ENCODE data around the gene RILPL2.
"Not testable (repeated sequence)": the region's sequence is repeated elsewhere in the genome, so short reads cannot be mapped to it uniquely, and the experiment has no call there.

The RILPL2 gene

DNA sequence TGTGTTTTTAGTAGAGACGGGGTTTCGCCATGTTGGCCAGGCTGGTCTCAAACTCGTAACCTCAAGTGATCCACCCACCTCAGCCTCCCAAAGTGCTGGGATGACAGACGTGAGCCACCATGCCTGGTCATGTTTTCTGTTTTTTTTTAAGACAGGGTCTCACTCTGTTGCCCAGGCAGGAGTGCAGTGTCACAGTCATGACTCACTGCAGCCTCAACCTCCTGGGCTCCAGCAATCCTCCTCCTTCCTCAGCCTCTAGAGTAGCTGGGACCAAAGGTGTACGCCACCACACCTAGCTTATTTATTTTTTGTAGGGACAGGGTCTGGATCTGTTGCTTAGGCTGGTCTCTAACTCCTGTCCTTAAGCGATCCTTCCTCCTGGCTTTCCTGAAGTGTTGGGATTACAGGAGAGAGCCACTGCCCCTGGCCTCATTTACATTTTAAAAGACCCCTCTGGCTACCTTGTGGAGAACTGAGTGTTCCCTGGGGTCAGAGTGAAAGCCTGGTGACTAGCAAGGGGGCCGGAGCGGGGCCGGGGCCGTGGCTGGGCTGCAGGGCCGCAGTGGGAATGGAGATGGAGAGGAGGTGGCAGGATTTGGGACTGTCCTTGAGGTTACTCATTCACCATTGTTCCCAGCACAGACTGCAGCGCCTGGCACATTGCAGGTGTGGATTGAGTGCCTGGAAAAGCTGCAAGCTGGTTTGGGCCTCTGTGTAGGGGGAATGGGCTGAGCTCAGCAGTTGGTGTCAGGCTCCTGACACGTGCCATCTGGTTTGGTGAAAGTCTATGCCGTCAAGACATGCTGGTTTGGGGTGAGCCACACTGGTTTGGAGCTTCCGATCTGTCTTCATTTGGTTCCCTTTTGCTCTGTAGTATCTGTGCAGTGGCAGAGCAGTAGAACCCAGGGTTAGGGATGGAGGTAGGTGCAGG, 34.5 kb downstream of the RILPL2 start:
- no peak for DNase-seq

DNA sequence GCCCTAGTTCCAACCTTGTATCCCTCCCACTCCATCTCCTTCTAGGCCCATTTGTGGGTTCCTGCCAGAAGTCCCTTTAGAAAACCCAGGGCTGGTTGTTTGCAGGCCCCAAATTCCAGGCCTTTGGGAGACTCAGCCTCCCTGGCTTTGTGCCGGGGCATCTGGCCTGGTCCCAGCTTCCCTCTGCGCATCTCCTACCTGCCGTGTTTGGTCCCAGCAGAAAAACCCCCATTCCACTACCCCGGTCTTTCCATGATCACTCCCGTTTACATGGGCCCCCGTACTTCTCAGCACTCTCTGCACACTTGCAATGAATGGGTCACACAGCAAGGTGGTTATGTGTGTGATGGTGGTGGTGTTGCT, 37.2 kb downstream of the RILPL2 start:
- DNase-seq, result no peak

DNA sequence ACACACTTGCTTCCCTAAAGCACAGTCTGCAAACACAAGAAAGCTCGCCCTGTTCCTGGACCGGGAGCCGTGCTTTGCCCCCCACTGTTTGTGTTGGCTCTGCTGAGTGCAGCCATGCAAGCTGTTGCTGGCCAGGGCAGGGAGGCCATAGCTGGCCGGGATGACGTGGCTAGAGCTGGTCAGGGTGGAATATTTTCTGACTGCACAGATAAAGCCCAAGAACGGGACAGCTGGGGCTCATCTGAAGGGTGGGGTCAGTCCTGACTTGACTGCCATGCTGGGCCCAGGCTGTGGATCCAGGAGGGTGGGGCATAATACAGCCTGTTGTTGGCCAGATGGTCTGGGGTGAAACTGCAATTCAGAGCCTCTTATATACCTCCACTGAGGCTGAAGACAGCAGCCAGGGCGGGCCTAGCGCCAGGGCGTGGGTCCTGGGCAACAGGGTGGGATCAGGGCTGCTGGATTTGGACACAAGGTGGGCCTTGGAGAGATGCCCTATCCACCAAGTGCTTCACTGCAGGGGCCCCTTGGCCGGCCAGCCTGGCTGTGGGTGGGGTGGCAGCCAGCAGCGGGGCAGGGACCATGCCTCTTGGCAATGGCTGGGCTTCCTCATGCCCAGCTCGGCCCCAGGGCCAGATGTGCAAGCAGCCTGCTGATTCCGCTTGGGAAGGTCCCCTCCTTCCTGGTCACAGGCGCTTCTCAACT, 37.8 kb downstream of the RILPL2 start:
- DNase-seq, result peak; percentile 93

DNA sequence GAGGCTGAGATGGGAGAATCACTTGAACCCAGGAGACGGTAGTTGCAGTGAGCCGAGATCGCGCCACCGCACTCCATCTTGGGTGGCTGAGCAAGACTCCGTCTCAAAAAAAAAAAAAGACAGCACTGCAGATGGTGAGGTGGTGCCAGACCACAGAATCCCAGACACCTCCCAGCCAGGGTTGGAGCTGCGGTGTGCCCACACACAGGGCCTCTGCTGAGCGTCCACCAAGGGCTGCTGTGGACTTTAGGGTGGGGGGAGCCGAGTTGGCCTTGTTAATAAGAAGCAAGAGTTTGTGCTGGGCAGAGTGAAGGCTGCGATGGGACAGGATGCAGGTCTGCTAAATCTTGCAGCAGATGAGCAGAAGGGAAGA, 38.3 kb downstream of the RILPL2 start:
- DNase-seq, result no peak

DNA sequence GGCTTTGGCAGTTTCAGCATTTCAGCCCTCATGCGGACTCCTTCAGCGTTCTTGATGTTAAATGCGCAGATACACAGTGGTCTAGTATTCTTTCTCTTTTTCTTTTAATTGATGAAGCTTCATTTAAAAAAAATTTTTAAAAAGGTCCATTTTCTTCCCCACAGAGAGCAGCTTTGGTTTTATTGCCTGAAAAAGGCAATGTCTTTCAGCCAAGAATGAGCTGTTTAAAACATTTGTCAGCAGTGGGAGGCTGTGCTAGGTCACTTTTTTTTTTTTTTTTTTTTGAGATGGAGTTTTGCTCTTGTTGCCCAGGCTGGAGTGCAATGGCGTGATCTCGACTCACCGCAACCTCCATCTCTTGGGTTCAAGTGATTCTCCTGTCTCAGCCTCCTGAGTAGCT, 39.1 kb downstream of the RILPL2 start:
- no peak for DNase-seq

DNA sequence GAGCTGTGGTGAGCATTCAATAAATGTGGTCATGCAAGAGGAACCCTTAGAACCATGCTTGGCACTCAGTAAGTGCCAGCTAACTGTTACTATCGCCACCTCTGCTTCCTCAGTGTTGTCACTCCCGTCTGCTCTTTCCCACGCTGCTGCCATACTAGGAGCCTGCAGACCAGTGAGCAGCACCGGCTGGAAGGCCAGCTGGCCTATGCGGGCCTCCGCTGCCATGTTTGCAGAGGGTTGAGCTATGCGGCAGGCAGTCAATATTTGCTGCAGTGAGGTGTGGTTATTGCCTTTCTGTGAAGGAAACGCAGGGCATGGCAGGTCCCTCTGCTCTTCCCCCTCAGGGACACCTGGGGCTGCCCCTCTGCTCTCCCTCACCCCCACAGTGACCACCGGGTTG, 39.5 kb downstream of the RILPL2 start:
- no peak for DNase-seq

DNA sequence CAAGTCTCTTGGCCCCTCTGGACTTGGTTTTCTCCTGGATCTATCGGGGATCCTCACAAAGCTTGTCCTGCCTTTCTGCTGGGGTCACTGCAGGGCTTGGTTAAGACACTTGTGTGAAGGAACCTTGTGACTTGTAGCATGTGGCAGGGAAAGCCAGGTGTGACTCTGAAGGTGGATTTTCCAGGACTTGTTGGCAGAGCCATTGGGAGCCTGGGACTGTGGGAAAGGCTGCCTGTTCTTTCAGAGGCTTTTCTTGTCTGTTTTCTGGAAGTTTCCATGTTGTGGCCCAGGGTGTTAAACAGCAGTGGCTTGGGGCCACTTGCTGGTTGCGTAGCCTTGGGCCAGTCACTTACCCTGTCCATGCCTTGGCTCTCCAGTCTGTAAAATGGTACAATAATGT, 39.9 kb downstream of the RILPL2 start:
- DNase-seq, result no peak

DNA sequence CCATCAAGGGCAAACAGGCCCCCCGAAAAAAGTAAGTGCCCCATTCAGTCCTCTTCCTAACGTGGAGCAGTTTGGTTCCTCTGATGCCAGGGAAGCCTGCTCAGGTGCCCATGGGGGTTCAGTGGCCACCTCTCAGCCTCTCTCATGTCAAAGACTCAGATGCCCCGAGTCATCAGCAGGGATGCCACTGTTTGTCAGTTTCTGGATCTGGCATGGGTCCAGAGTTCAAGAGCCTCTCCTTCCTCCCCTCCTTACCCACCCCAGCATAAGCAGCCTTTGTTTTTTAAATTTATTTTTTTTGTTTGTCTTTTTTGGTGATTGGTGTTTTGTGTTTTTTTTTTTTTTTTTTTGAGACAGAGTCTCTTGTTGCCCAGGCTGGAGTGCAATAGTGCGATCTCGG, 41.2 kb downstream of the RILPL2 start:
- DNase-seq, result no peak

DNA sequence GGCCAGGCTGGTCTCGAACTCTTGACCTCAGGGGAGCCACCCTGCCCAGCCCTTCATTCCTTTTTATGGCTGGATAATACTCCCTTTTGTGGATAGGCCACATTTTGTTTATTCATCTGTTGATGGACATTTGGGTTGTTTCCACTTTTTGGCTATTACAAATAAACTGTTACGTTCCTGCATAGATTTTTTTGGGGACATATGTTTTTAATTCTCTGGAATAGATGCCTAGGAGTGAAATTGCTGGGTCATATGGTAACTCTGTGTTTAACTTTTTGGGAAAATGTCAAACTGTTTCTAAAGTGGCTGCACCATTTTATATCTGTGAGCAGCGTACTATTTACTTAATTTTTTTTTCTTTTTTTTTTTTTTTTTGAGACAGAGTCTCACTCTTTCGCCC, 42.7 kb downstream of the RILPL2 start:
- no peak for DNase-seq

DNA sequence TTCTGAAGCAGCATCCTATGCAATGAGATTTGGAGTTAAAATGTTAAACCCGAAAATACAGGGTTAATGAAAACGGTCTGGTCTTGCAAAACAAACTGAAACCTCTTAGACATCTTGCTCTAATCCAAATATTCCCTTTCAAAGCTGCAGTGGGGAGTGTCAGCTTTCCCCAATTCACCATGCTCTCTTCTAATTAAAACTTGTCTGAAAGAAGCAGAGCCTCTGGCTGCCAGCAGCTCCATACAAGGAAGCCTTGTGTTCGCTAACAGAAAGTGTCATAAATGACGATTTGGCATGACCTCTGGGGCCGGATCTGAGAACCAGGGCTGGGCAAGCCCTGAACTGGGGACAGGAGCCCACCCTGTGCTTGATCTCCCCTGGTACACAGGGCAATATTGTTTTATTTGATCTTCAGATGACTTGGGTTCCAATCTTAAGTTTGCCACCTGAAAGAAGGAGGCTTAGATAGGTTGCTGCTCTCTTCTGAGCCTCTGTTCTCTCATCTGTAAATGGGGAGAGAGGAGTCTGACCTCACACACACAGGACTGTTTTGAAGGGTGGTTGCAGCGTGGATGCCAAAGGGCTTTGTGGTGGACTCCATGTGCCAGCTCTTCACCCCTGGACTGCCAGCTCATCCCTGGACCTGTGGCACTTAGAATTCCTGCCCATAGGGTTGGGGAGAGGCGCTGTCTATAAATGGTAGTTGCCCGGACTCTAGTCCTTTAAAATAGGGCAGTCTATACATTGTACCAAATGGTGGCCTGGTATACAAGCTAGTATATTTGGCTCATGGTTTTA, 44.7 kb downstream of the RILPL2 start:
- DNase-seq, result no peak

DNA sequence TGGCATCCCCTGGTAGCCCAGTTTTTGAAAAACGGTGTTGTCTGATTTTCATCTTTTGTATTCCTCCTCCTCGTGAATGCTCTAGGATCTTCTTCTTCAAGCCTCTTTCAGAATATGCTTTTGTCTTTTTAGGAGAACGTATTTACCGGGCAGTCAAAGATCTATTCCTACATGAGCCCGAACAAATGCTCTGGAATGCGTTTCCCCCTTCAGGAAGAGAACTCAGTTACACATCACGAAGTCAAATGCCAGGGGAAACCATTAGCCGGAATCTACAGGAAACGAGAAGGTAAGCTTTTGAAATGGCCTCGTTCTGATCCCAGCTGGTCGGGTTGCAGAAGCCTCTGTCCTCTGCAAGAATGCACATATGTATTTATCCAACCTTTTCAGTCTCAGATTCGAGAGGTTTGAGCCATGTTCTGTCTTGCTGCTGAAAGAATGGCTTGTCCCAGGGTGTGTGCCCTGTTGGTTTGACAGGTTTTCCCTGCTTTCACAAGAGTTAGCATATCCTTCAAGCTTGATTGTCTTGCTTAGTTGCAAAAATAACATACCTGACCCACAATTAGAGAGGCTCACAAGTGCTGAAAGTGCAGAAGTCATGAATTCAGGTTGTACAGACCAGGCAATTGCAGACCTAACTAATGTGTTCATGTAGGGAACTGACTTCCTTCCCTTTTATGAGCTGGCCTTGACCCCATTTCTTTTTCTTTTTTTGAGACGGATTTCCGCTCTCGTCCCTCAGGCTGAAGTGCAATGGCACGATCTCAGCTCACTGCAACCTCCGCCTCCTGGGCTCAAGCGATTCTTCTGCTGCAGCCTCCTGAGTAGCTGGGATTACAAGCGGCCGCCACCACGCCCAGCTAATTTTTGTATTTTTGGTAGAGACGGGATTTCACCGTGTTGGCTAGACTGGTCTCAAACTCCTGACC, 45.7 kb downstream of the RILPL2 start:
- DNase-seq, result no peak

DNA sequence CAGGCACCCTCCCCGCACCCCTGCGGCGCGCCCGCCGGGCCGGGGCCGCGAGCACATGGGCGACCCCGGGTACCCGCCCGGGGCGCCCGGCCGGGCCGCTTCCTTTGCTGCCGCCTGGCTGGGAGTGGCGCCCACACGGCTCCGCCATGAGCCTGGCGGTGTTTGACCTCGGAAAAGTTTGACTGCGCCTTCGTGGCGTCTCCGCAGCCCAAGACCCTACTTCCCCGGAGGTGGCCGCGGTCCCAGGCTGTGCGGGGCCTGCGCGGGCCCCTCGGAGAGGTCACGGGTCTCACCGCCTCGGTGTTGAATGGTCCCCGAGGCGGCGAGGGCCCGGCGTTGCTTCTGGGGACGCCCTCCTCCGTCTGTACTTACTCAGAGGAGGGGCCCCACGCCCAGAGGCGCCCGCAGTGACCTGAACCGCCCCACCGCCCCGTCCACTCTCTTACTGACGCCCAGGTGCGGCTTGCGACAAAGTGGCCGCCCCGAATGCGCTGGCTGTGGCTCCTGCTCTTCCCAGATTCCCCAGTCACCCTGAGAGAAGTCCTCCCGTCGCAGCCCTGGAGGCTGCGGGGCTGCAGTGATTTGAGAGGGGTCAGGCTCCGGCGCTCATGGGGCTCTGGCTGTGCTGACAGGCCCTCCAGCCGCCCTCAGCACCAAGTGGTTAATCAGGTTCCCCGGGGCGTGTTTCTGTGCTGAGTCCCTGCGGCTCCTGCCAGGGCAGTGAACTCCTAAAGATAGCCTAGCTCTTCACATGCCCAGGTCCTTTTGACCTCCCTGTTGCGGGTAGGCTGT, 46.7 kb downstream of the RILPL2 start:
- no peak for DNase-seq

DNA sequence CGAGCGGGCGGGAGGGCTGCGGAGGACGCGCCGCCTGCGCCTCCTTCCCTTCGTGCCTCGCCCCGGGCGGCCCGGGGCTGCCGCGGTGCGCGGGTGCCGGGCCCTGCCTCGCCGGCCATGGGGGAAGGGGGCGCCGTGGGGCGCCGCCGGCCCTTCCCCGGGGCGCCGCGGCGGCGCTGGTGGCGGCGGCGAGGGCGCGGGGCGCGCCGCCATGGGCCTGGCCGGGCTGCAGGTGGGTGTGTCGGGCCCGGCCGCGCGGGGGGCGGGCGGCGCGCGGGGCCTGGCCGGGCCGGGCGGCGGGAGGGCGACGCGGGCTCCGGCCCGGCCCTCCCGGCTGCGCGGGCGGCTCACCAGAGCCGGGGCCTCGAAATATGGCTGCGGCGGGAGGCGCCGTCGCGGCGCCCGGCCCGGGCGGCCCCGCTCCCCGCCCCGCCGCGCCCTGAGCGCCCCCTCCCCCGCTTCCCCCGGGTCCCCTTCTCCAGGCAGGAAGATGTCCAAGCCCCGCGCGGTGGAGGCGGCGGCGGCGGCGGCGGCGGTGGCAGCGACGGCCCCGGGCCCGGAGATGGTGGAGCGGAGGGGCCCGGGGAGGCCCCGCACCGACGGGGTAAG, 47.4 kb downstream of the RILPL2 start:
- no peak for DNase-seq

DNA sequence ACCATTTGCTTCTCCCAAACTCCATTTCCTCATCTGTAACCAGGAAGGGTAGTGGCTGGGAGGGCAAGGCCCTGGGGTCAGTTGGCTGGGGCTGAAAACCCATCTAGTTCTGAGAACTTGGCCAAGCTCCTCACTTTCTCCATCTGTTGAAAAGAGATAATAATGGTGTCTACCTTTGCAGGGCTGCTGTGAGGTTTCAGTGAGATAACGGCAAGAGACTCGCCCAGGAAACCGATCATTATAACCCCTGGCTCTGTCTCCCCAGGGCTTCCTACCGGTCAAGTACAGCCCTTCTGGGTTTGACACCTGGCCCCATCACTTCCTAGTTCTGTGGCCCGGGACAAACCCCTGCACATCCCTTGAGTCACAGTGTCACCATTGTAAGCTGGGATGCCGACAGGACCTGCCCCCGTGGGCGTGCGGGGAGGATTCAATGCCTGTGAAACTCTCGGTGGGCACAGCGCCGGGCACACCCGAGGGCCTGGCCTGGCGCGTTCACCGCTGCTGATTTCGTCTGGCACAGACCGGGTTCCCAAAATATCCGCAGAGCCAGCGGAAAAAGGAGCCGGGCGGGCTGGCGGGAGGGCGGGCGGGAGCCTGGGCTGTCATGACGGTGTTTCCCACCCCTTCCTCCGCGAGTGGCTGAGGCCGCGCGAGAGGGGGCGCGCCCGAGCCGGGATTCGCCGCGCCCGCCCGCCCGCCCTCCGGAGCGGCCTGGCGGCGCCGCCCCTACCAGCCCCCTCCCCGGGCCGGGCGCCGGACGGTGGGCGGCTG, 48.1 kb downstream of the RILPL2 start:
- peak; percentile 41 for DNase-seq

DNA sequence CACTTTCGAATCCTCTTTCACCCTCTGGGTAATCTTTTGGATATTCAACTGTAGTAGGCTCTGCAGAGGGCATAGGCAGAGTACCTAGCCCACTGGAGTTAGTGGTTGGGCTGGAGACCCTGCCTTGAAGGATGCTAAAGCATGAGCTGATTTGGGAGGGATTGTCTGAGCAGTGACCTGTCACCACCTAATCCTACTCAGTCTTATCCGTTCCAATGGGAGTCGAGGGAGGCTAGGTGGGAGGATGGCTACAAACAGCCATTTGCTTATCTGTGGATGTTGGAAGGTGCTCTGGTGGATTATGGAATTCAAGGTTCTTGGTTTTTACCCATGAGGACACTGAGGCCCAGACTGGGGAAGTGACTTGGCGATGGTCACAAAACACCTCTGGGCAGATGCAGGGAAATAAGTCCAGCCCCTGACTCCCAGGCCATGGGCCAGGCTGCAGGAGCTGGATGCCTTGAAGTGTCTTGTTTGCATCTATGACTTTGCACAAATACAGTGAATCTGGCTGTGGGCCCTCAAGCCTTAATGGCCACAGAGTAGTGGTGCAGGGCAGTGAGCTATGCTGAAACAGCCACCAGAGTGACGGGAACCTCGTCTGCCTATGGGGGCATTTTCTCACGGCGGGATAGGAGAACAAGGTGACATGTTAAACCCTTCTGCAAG, 48.8 kb downstream of the RILPL2 start:
- no peak for DNase-seq

DNA sequence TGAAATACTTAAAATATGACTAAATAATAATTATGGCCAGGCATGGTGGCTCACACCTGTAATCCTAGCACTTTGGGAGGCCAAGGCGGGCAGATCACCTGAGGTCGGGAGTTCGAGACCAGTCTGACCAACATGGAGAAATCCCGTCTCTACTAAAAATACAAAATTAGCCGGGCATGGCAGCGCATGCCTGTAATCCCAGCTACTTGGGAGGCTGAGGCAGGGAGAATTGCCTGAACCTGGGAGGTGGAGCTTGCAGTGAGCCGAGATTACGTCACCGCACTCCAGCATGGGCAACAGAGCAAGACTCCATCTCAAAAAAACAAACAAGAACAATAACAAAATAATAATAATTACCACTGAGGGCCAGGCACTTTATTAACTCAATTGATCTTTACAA, 50.9 kb downstream of the RILPL2 start:
- not testable (repeated sequence) for DNase-seq

DNA sequence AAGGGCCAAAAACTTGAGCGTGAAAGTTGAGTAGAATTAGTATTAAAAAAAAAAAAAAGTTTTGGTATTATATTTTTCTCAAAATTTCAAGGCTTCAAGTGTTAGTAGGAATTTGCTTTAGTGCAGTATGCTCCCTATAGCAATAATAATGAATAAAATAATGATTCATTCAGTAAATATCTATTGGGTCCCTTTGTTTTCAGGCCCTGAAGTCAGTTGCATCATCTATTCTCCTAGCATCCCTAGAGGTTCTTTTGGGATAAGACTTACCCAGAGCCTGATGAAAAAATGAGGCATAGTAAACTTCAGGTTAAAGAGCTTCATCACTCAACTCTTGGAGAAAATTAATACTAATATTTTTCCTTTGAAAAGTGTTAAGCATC, 51.5 kb downstream of the RILPL2 start:
- DNase-seq, result no peak

DNA sequence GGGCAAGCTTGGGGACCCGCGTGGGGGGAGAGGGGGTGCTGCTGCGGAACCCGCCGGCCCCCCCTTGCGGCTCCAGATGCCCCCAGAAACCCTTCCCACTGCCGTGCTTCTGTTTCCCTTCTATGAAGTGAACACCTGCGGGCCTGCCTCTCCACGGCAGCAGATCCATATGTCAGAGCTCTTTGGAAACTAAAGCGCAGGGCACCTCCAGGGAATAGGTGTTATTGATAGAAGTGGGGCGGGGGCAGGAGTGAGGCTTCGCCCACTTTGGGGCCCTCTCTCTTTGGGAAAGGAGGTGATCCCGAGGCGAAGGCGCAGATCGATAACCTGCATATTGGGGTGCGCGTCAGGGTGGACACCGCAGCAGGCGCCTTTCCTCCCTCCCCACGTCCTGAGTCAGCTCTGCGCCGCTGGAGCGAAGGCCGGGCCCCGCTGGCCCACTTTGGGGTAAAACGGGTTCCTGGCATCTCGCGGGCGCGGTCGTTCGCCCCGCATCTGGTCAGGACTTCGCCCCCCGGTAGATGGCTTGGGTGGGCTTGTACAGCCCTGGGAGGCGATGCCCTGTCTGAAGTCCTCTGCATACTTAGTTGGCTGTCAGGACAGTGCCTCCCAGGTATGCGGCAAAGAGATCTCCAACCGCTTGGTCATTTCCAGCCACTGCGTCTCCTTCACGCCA, 52.0 kb downstream of the RILPL2 start:
- DNase-seq, result no peak

DNA sequence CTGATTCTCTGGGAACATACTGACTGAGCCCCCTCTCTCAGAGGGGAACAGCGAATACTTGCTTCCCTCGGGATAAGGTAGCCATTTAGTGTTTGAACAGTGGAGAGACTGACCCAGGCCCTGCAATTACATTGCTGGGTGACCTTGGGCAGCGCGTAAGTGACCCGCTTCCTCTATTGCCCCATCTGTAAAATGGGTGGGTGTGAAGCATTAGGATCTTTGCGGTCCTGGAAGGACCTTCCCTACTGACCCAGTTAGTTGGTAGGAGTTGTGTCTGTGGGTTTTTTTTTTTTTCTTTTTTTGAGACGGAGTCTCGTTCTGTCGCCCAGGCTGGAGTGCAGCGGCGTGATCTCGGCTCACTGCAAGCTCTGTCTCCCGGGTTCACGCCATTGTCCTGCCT, 53.8 kb downstream of the RILPL2 start:
- DNase-seq, result no peak
